Activated T-cell treated with anti-CD3 and anti-CD28 coated beads, Interleukin-2, amount 50 U/mL, for 1 hour (primary cell): Measurements from ENCODE around the gene NIN.
A peak's percentile ranks its signal among the peaks of the same experiment; 100 is the strongest.
"Not testable (repeated sequence)": the region's sequence is repeated elsewhere in the genome, so short reads cannot be mapped to it uniquely, and the experiment has no call there.

ENCODE experiments used
- DNase-seq: peaks from one replicate; pipeline ENCODE4 v3.0.0-alpha.2; 2020

The NIN gene

DNA sequence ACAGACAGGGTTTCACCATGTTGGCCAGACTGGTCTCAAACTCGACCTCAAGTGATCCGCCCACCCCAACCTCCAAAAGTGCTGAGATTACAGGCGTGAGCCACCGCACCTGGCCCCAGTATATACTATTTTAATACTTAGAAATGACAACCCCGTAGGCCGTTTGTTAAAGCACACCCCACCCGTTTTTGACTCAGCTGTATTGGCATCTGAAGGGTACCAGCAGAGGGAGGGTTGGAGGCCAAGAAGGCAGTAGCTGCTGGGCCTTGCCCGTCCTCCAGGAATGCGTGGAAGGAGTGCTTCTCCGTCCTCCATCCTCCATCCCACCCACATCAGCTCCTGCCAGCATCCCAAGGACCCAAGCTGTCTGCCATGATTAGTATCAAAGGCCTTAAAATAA lies 6.3 kb upstream of the NIN start:
- no peak for DNase-seq

DNA sequence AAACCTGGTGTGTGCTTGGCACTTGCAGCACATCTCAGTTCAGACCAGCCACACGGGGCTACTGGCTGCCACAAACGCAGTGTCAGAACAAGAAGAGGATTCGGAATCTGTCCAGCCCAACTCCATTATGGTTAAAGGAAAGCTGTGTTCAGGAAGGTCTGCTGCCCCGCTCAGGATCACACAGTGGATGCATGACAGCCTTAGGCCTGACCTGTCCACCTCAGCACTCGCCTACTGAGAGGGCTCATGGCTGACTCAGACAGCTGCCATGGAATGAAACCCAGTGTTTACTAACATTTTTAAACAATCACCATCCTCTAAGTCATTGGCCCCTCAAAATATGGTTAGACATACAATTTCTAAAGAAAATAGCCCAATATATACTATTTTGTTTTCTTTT lies 5.6 kb upstream of the NIN start:
- DNase-seq = no peak

DNA sequence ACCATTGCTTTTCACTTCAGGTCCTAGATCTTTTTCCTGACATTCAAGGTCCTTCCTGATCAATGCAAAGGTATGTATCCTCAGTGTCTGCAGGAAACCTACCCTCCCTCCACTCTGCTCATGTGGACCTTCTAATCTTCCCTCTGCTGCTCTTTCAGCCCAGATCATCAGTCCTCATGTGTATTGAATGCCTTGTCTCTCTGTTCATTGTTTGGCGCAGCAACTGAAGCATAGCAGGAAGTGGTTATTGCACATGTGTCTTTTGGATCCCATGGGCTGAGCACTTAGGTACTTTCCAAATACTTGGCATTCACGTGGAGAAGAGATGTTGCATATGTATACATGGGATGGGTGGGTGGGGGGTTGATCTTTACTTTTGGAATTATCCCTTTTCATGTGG lies 4.3 kb upstream of the NIN start:
- no peak for DNase-seq

DNA sequence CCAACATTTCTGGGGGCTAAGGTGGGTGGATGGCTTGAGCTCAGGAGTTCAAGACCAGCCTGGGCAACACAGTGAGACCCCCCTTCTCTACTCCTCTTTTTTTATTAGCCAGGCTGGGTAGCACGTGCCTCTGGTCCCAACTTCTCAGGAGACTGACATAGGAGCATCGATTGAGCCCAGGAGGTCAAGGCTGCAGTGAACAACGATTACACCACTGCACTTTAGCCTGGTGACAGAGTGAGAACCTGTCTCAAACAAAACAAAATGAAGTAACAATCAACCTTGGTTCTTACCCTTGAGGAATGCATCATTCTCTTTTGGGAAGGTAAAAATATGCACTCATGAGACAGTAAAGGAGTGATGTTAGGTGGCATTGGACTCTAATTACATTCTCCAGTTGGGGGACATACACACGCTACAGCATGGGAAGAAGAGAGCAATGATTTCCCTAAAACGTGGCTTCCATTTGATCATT lies 3.9 kb upstream of the NIN start:
- DNase-seq = no peak

DNA sequence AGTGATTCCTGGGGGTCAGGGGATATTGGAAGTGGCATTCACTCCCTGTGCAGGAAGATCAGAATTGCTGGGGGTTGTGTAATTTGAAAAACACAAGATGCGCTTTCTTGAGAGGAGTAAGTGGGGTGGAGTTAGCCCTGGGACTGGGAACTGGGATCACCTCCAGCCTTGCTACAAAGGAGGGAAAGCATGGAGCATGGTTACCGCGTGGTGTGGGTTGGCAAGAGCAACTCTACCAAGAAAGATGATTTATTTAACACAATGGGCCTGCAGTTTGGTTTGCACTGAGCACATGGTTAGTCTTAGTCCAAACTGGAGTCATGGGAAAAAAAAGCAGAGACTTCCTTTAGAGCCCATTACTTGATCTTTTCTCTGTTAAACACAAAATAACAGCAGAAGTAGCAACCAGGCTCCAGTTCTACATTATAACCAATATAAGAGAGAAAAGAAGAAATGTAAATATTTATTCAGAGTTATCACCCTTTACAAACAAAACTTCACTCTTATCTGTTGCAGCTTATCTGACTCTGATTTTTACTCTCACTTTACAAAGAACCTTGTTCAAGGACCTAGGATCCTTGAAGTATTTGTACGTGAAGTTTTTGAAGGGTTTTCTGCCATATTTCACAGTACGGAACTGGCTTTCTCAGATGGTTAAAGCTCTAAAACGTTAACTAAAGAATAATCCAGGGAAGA lies 2.1 kb upstream of the NIN start:
- no peak for DNase-seq

DNA sequence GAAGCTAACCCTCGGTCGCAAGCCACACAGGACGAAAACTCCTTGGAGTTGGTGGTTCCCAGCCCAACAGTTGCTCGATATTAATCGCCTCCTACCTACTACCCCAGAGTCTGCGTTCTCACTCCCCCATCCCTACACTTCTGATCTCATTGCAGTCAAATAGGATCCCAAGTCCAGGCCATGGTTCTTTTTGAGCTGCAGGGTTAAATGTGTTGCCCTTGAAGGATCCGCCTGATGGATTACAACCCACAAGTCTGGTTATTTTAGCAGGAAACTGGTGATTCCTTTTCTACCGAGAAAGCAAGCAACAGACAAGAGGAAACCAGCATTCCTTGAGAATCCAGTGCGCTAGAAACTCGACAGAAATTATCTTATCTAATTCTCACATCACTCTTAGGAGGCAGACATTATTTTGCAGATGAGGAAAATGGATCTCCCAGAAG lies 785 bp upstream of the NIN start:
- no peak for DNase-seq

DNA sequence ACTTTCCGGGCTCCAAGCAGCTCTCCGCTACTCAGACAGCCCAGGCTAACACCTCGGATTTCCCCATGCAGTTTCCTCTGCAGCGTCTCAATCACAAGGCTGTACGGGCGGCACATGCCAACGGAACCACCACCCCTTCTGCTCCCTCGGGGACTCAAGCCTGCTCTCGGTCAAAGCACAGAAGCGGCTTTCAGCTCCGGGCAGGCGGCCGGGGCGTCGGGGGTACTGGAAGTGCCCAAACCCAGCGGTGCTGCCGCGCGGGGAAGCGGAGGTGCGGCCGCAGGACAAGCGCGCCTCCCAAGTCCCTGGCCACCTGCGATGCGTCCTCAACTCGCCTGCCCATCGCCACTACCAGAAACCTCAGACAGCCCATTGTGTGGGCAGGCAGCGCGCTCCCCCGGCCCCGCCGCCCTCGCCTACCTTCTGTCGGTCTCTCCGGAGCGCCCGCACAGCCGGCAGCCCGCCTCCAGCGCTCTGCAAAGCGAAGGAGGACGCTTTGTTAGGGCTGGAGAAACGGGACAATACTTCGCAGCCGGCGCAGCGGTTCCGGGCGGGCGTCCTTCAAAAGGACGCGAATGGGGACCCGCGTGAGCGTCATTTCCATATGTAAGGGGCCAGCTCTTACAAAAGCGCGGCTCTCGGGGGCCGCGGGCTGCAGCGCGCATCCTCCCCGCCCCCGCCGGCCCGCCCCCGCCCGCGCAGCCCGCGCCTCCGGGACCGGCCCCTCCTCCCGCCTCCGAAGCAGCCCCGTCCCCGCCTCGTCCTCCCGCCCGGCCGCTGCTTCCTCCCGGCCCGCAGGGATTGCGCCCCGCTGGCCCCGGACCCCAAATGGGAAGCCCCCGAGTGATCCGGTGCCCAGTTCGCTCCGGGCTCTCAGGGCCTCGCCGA lies 674 bp downstream of the NIN start:
- peak; percentile 76 for DNase-seq

DNA sequence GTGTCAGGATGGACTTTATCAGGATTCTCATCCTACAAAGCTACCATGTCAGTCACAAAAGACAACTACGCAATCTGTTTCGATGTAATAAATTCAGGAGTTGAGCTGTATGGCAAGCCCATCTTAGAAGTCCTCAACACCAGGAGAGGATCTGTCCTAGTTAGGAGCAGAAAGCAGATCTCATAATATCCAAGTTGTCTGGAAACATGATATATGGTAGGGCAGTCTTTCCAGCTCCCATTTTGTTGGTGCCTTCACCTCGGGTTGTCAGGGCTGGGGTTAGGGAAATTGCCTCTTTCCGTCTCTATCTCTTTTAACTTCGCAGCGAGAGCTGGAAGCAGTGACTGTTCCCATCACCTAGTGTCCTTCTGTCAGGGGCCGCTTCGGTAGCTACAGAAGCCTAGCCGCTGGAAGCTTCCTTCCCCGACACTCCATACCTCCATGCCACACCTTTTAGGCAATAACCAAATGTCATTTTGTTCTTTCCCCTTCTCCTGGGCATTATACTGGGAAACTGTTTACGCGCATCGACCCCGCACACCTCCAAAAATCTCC lies 1.4 kb downstream of the NIN start:
- DNase-seq = no peak

DNA sequence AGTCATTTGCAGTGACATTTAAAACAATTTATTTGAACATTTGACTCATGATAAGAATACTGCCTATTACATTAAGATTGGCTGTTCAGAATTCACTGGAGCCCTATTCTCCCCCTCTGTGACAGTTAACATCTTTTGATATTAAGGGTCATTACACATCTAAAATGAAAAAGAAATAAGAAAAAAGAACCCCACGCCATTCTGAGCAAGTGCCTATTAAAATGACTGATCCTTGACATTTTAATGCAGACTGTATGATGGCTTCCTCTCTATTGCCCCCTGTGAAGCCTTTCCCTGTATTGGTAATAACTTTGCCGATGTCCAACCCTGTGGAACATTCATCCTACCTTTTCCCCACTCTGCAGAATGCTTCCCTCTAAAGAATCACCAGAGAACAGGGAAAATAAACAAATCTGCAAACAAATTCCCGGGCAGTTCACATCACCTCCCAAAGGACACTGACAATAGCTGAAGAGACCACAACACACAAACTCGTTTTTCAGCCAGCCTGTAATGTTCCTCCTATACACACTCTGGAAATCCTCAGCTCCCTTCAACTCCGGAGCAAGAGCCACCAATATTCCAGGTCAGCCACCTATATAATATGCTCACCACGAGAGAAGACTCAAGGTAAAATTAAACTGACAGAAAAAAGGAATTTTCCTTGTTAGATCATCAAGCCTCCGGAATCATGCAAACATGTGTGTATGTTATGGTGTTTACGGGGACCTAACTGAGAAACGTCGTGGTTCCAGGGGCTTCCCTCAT lies 2.1 kb downstream of the NIN start:
- DNase-seq = no peak

DNA sequence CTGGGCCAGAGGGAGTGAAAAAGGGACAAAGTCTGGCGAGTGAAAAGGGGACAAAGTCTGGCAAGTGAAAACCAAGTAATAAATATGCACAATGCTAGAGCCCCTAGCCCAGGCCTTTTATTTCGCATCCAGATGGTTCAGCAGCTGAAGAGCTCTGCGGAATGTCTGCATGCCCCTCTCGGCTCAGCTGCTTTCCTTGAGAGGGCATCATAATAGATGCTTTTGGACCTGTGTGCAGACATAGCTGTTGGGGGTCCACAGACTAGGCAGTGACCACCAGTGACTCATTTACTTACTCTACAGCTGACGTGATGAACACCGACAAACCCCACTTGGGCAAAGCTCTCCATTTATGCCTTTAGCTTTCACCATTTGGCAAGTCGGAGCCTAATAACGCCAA lies 4.3 kb downstream of the NIN start:
- DNase-seq = no peak

DNA sequence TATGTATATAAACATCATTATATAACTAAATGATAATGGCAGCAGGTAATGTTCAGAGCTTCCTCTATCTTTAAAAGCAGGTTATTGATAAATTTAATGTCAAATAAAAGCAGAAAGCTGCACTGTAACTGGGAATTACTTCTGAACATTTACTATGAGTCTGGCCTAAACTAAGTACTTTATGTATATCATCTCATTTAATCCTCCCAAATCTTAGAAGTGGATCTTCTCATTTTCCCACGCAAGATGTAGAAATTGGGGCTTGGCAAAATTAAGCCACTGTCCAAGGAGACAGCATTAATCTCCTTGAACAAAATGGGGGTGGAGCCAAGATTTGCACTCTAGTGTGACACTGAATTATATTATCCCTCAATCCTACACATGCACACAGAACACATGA lies 5.7 kb downstream of the NIN start:
- no peak for DNase-seq

DNA sequence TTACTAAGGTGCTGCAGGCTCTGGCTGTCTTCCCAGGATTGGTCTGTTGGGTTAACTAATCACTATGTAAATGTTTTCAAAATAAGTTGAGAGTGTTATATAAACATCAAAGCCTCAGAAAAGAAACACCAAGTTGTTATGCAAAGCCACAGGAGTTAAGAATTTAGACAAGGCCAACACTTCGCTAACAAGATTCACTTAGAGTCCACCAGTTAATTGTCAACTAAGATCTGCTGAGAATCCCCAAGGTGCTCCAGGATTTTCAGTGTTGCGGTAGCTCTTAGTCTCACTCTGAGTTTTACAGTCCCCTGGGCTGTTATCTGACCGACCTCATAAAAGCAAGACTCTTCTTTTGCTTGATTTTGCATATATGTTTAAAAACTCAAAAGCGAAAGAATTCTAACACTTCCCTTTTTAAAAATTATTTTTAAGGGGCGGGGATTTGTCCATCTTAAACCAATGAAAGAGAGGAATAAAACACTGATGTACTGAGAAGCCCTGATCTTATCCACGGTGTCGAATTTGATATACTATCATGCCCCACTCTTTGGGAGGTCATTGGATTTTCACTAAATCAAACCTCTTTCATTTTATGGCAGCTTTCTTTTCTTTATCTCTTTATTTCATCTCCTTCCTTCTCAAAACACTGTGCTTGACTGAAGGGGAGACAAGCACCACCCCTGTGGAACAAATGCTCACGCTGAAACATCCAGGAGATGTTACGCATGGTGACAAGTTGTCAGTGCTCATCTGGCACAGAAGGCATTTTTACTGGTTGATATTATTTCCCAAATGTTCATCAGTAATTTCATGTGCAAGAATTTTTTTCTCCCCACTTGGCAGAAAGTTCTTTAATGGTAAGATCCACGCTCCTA lies 7.0 kb downstream of the NIN start:
- no peak for DNase-seq

DNA sequence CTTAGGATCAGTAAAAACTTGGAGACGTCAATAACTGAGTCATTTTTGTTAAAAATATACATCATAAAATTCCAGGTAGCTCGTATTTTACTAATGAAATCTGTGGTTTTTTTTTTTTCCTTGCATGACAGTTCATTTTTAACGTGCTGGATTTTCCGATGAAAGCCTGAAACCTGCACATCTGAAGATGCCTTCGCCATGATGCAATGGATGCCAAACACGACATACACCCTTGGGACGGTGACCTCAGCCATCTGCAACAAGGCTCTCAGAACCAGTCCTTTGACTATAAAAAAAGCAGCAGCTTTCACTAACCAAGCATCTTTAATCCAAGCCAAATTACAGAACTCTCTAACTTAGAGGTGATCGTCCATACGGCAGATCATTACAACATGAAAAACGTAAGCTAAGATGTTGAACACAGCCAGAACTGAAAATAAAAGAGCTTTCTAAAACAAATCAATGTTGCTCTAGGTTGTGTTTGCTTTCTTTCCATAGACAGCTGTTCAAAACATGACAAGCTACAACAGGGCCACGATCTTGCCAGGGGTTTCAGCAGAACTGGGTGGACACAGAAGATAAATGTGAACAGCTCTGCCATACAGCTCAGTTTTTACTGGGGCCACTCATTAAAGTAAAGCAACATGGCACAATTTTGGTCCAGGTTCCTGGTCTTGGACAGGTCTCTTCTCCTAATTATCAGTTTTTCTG lies 7.8 kb downstream of the NIN start:
- DNase-seq = peak; percentile 35

DNA sequence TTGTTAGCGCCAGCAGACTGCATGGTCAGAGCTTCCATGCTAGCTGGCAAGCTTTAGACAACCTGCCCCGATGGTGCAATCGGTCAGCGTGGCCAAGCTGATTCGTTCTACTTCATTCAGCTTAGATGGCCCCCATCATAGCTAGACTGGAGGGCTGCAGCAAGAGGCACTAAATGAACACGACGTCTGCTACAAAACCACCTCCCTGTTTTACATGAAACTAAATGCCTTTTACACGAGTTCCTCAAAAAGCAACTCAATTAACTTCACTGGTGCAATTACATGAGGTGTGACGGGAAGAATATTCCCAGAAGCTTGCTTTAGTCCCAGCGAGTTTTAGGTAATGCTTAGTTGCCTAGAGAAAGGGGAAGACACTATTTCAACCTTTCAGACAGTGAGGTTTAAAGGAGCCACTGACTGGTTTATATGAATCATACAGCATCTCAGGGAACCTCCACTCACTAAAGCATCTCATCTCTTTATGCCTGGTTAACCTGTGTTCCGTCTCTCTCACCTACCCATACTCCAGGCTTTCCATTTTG lies 8.4 kb downstream of the NIN start:
- peak; percentile 29 for DNase-seq

DNA sequence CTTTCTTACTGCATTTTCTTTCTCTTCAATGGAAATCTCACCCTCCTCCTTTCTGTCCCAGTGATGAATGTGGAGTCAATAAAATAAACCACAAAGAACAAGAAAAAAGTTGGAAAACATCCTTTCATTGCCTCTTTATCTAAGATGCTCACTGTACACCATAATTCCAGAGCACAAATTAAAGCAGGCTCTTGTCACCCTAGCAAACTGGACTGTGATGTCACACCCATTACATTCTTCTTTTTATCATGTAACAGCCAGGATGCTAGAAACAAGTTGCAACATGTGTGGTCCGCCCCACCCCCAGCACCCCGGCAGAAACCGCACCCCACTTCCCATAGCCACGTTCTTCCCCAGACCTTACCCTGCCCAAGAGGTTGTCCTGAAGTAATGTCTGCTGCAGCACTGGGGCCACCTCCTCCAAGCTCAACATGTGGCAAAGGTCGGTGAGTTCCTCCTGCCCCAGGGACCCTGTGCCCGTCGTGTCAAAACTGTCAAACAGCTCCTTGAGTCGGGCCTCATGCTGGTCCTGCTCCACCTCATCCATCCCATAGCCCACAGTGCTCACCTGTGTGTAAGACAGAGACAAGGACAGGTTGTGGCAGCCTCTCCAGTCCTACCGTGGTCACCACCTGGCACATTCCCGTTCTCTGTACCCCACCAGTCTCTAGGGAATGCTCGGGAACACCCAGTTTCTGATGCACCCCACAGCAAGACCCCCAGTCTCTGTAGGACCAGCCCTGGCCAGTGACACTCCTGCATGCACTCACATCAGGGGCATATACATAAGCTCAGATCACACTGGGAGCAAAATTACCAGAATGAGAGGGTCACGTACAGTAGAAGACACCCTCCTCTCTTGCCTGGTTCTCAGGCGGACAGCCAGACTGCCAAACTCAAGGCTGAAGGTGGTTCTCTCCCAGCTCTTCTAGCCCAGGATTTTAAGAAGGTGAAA lies 9.2 kb downstream of the NIN start:
- peak; percentile 62 for DNase-seq

DNA sequence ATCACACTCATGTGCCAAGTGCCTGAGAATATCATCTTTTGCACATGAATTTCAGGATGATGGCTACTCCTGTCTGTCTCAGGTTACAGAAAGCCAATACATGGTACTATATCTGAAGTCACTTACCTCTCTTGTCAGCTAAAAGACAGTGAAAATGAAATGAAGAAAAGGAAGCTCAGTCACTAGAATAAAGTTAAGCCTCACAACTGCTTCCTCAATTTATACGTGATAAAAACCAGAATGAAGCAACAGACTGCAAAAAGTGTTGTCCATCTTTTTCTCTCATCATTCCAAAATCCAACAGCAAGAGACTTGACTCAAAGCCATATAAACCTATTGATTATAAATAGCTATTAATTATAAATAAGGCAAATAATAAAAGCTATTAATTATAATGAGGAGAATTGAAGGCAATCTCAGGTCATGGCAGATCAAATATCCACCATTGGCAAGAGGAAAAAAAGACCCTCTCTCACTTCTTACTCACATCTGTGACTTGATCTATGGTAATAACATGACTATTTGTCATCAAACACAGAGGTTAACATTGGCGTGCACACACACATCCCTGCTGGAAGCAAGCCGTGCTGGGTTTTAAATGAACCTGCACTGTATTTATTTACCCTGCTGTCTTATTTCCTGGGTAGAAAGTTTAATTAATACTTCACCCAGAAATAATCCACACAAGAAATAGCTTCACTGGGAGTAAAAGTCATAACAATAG lies 10.0 kb downstream of the NIN start:
- DNase-seq = no peak

DNA sequence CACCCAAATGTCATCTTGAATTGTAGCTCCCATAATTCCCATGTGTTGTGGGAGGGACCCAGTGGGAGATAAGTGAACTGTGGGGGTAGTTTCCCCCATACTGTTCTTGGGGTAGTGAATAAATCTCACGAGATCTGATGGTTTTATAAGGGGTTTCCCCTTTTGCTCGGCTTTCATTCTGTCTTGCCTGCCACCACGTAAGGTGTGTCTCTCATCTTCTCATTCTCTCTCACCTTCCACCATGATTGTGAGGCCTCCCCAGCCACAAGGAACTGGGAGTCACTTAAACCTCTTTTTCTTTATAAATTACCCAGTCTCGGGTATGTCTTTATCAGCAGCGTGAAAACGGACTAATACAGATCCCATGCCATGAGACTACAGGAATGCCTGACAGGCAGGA lies 11.7 kb downstream of the NIN start:
- DNase-seq = not testable (repeated sequence)

DNA sequence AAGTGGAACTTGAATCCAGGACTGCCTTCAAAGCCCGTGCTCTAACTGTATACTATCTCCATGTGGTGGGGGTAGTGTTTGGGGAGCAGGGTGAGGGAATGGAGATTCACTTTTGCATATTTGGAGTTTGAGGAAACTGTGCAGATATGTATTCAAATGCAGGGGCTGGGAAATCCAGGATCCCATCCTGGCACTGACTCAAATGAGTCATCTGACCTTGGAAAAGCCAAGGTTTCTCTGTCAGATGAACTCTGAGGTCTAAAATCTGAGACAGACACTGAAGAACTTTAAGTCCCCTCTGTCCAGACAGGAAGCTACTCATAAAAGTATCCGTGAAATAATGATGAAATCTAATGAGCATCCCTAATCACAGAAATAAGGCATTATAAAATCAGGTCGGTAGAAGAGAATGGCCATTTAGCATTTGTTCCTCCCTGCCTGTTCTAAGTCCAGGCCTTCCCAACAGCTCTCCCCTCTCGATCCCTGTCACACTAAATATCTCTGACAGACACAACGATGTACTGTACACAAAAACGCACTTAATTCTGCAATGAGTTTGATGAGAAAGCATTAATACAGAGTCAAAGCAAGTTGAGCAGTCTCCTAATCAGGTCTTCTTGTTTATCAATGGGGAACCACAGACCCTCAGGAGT lies 14.4 kb downstream of the NIN start:
- no peak for DNase-seq

DNA sequence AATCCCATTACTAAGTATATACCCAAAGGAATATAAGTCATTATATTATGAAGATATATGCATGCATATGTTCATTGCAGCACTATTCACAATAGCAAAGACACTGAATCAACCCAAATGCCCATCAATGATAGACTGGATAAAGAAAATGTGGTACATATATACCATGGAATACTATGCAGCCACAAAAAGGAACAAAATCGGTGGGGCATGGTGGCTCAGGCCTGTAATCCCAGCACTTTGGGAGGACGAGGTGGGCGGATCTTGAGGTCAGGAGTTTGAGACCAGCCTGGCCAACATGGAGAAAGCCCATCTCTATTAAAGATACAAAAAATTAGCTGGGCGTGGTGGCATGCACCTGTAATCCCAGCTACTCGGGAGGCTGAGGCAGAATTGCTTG lies 15.4 kb downstream of the NIN start:
- not testable (repeated sequence) for DNase-seq
